ENCODE data around the gene VIM.

DNA sequence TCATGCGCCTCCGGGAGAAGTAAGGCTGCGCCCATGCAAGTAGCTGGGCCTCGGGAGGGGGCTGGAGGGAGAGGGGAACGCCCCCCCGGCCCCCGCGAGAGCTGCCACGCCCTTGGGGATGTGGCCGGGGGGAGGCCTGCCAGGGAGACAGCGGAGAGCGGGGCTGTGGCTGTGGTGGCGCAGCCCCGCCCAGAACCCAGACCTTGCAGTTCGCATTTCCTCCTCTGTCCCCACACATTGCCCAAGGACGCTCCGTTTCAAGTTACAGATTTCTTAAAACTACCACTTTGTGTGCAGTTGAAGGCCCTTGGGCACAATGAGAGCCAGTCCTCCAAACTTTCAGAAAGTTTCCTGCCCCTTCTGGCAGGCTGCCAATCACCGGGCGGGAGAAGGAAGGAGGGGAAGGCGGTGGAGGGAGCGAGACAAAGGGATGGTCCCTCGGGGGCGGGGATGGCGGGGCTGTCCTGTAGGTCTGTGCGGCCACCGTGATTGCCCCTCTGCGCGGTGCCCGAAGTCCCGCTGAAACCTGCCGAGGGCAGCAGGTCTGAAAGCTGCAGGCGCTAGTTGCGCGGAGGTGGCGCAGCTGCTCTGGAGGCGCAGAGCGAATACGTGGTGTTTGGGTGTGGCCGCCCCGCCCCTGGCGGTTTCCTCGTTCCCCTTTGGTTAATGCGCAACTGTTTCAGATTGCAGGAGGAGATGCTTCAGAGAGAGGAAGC is 2.1 kb downstream of the VIM start:
- TF ChIP-seq GATA3 (IDR thresholded peaks at IDR 0.05; ENCODE audit: low read depth, low read length) (no peak), GATA2 (IDR thresholded peaks at IDR 0.05; ENCODE audit: low read depth, low read length) (no peak)
